Activated naive CD4-positive, alpha-beta T cell treated with anti-CD3 and anti-CD28 coated beads, Interleukin-2, amount 50 U/mL, for 24 hours (primary cell): Measurements from ENCODE around the gene RTF1.

Source experiments
- H3K27ac Mint-ChIP-seq: one replicate; pipeline ENCODE4 v1.8.0; 2021; ENCODE audit warnings: mild to moderate bottlenecking, mixed read lengths
- H3K27me3 Mint-ChIP-seq: one replicate; pipeline ENCODE4 v1.8.0; 2021; ENCODE audit warnings: mixed read lengths
- H3K36me3 Mint-ChIP-seq: one replicate; pipeline ENCODE4 v1.8.0; 2021; ENCODE audit warnings: mixed read lengths
- H3K4me1 Mint-ChIP-seq: one replicate; pipeline ENCODE4 v1.8.0; 2021; ENCODE audit warnings: mixed read lengths
- H3K4me3 Mint-ChIP-seq: one replicate; pipeline ENCODE4 v1.8.0; 2021; ENCODE audit warnings: mild to moderate bottlenecking, mixed read lengths
- H3K9me3 Mint-ChIP-seq: one replicate; pipeline ENCODE4 v1.8.0; 2021; ENCODE audit warnings: mixed read lengths

Gene RTF1

GRCh38 chr15:41530363-41530956 is 113.6 kb downstream of the RTF1 start:
- Mint-ChIP-seq H3K27me3 (no peaks in the 10 kb centered on the region), H3K4me3 (no peak overlapping the region), H3K9me3 (no peaks in the 10 kb centered on the region), H3K4me1 (no peaks in the 10 kb centered on the region), H3K27ac (no peak overlapping the region), H3K36me3 (peaks cover 13% of the 10 kb centered on the region)
